GM12874 (cell line): ENCODE measurements around the gene GDF3.

Source experiments
- TF ChIP-seq, protein P1 (sequence below): IDR thresholded peaks from 2 replicates; pipeline ENCODE4 v1.5.1; 2011; ENCODE audit warnings: low read depth, mild to moderate bottlenecking, control low read depth, low read length, moderate library complexity; ENCODE audit not compliant: insufficient read depth

GDF3 gene

DNA sequence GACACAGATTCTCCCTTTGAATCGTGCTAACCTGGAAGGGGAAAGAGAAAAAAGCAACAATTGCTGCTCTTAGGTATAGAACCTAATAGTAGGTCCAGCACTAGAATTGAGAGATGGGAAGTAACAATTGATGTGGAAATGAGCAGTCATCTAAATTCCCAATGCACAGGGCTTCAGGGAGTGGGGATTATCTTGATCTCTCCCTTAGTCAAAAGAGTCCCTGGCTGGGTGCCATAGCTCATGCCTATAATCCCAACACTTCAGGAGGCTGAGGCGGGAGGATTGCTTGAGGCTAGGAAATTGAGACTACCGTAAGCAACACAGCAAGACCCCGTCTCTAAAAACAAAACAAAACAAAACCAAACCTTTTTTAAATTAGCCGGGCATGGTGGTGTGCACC is 33.8 kb downstream of the GDF3 start:
- TF ChIP-seq, protein P1, sequence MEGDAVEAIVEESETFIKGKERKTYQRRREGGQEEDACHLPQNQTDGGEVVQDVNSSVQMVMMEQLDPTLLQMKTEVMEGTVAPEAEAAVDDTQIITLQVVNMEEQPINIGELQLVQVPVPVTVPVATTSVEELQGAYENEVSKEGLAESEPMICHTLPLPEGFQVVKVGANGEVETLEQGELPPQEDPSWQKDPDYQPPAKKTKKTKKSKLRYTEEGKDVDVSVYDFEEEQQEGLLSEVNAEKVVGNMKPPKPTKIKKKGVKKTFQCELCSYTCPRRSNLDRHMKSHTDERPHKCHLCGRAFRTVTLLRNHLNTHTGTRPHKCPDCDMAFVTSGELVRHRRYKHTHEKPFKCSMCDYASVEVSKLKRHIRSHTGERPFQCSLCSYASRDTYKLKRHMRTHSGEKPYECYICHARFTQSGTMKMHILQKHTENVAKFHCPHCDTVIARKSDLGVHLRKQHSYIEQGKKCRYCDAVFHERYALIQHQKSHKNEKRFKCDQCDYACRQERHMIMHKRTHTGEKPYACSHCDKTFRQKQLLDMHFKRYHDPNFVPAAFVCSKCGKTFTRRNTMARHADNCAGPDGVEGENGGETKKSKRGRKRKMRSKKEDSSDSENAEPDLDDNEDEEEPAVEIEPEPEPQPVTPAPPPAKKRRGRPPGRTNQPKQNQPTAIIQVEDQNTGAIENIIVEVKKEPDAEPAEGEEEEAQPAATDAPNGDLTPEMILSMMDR: no peak

- TF ChIP-seq, protein P1: no peak
These were observed 39.5 kb downstream of the GDF3 start for GRCh38 chr12:7656121-7656520.

DNA sequence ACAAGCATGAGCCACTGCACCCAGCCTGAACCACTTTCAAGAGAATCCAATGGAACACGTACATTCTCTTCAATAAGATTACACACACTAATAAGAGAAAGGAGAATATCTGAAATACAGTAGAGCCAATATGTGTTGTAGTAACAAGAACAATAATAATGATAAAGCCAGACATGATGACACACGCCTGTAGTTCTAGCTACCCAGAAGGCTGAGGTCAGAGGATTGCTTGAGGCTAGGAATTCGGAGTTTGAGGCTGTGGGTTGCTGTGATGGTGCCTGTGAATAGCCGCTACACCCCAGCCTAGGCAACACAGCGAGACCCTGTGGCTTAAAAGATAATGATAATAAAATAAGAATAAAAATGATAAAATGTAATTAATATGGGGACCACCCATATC is 45.5 kb downstream of the GDF3 start:
- TF ChIP-seq, protein P1: no peak

DNA sequence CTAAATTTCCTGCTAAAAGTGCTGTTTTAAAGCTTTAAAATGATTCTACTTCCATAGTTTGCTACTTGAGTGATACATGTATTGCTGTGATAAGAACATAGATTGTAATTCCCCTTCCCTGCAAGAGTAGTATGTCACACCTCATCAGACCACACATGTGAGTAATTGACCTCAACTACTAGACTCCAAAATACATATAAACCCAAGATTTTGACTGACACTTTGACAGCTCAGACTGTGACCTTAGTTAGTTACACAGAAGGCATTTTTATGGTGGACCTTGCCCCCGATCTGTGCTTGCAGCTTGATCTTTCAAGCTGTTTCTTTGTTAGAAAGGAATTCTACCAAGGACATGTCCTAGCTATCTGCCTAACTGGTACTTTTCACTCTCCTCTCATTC is 48.5 kb downstream of the GDF3 start:
- TF ChIP-seq, protein P1: no peak

DNA sequence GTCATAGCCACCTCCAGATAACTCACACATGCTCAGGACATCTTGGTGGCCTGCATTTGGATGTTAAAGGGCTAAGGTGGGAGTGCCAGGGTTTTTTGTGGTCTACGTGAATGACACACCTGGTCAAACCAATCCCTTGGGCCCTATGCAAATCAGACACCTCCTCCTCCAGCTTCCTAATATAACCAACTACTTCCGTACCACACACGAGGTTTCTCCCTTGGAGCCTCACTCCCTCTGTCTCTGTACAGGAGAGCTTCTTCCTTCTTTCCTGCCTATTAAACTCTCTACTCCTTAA is 49.4 kb downstream of the GDF3 start:
- TF ChIP-seq, protein P1: no peak

- TF ChIP-seq, protein P1: peak; percentile 62
These were observed 50.0 kb downstream of the GDF3 start for GRCh38 chr12:7645395-7646177.

- TF ChIP-seq, protein P1: peak; percentile 35; the same call in 1 of the 2 replicates
These were observed 52.7 kb downstream of the GDF3 start for GRCh38 chr12:7642876-7643309.
